ENCODE data around the gene KCNQ2.

- TF ChIP-seq SUZ12 (IDR thresholded peaks at IDR 0.05; ENCODE audit: extremely low read depth, insufficient read depth, insufficient read length) (no peak), YY1 (IDR thresholded peaks at IDR 0.05; ENCODE audit: insufficient read depth, insufficient read length) (no peak), ZNF274 (IDR thresholded peaks at IDR 0.05; ENCODE audit: low read depth, low read length) (no peak)
Observed at GRCh38 chr20:63412889-63413288, 59.6 kb downstream of the KCNQ2 start.

Measured in NT2/D1 (cell line).